ENCODE results near the gene P2RX6. TPM values are rescaled to one million over a fixed set of nuclear protein-coding genes. Genes with fewer than 3 reads are reported as not detected.

The P2RX6 gene
- total and polyA plus RNA-seq, 2 donors = 0.66 to 0.87 TPM

- no peak overlapping the region for H3K27ac ChIP-seq (ENCODE audit: low read depth in 1 of 2, low read length in 1 of 2)
- peaks cover 62 to 64% of the 10 kb centered on the region in 2 donors for H3K36me3 ChIP-seq (ENCODE audit: control insufficient read depth in 2 of 2, insufficient read depth in 2 of 2, low read length in 1 of 2)
- DNase-seq (ENCODE audit: low read depth in 6 of 9, low spot score in 9 of 9) = no peak
- no peaks in the 10 kb centered on the region for H3K27me3 ChIP-seq (ENCODE audit: control insufficient read depth in 2 of 2, insufficient read depth in 1 of 2, low read length in 1 of 2)
- H3K4me3 ChIP-seq (ENCODE audit: low read length in 2 of 2) = no peak overlapping the region
- WGBS = 96% methylated on average over 13 of the region's 13 CpGs
- peaks cover 10 to 18% of the 10 kb centered on the region in 2 donors for H3K4me1 ChIP-seq (ENCODE audit: control insufficient read depth in 2 of 2, insufficient read depth in 2 of 2, low read length in 2 of 2)
- H3K9me3 ChIP-seq (ENCODE audit: control insufficient read depth in 2 of 2, insufficient read depth in 1 of 2, low read length in 1 of 2) = peaks cover 0 to 5% of the 10 kb centered on the region in 2 donors
Measured at GRCh38 chr22:20997536-20998257, 17.3 kb upstream of the P2RX6 start.

- H3K27me3 ChIP-seq (ENCODE audit: control insufficient read depth in 2 of 2, insufficient read depth in 1 of 2, low read length in 1 of 2) = no peaks in the 10 kb centered on the region
- WGBS = 89% methylated on average over 7 of the region's 7 CpGs
- no peak for DNase-seq (ENCODE audit: low read depth in 6 of 9, low spot score in 9 of 9)
- no peak overlapping the region for H3K4me3 ChIP-seq (ENCODE audit: low read length in 2 of 2)
- peaks cover 17 to 24% of the 10 kb centered on the region in 2 donors for H3K4me1 ChIP-seq (ENCODE audit: control insufficient read depth in 2 of 2, insufficient read depth in 2 of 2, low read length in 2 of 2)
- peaks cover 0 to 5% of the 10 kb centered on the region in 2 donors for H3K9me3 ChIP-seq (ENCODE audit: control insufficient read depth in 2 of 2, insufficient read depth in 1 of 2, low read length in 1 of 2)
- H3K27ac ChIP-seq (ENCODE audit: low read depth in 1 of 2, low read length in 1 of 2) = no peak overlapping the region
- peaks cover 56 to 58% of the 10 kb centered on the region in 2 donors for H3K36me3 ChIP-seq (ENCODE audit: control insufficient read depth in 2 of 2, insufficient read depth in 2 of 2, low read length in 1 of 2)
Measured at GRCh38 chr22:20998411-20999336, 16.3 kb upstream of the P2RX6 start.

DNA sequence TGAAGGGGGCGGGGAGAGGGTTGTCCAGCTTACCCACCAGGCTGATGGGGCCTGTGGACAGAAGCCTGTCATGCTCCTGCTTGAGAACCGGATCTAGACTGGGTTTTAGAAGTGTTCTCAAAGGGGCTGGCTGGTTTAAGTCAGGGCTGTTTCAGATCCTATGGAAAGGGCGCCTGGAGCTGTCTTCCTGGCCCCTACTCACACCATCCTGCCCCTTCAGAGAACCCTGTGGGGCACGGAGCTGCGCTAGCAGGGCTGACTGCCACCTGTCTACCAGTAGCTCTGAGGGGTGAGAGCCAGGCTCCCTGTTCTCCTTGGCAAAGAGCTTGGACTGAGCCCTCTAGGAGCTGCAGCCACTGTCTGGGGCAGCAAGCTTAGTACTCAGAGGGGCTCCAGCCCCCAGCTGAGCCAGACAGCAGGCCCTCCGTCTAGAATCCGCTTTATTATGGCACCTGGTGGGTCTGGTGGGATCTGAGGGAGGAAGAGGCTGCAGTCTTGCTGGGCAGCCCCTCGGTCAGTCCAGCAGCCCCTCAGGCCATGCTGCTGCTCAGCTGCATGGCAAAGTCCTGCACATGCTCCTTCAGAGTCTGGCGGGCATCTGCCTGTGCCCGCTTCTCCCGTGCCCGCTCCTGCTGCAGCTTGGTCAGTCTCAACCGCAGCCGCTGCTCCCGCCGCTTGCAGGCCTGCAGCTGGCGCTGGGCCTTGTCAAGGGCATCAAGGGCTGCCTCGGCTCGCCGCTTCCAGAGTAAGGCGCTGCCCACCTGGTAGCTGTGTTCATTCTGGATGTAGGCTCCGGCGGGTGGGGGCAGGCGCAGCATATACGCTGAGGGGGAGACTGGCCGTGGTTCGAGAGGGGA lies 15.4 kb upstream of the P2RX6 start:
- Histone ChIP-seq H3K4me1 (ENCODE audit: control insufficient read depth in 2 of 2, insufficient read depth in 2 of 2, low read length in 2 of 2) (peaks cover 17 to 24% of the 10 kb centered on the region in 2 donors), H3K9me3 (ENCODE audit: control insufficient read depth in 2 of 2, insufficient read depth in 1 of 2, low read length in 1 of 2) (peaks cover 0 to 5% of the 10 kb centered on the region in 2 donors), H3K4me3 (ENCODE audit: low read length in 2 of 2) (no peak overlapping the region), H3K36me3 (ENCODE audit: control insufficient read depth in 2 of 2, insufficient read depth in 2 of 2, low read length in 1 of 2) (peaks cover 46 to 52% of the 10 kb centered on the region in 2 donors), H3K27ac (ENCODE audit: low read depth in 1 of 2, low read length in 1 of 2) (no peak overlapping the region), H3K27me3 (ENCODE audit: control insufficient read depth in 2 of 2, insufficient read depth in 1 of 2, low read length in 1 of 2) (no peaks in the 10 kb centered on the region)
- no peak for DNase-seq (ENCODE audit: low read depth in 6 of 9, low spot score in 9 of 9)
- 97% methylated on average over 27 of the region's 27 CpGs for WGBS

DNA sequence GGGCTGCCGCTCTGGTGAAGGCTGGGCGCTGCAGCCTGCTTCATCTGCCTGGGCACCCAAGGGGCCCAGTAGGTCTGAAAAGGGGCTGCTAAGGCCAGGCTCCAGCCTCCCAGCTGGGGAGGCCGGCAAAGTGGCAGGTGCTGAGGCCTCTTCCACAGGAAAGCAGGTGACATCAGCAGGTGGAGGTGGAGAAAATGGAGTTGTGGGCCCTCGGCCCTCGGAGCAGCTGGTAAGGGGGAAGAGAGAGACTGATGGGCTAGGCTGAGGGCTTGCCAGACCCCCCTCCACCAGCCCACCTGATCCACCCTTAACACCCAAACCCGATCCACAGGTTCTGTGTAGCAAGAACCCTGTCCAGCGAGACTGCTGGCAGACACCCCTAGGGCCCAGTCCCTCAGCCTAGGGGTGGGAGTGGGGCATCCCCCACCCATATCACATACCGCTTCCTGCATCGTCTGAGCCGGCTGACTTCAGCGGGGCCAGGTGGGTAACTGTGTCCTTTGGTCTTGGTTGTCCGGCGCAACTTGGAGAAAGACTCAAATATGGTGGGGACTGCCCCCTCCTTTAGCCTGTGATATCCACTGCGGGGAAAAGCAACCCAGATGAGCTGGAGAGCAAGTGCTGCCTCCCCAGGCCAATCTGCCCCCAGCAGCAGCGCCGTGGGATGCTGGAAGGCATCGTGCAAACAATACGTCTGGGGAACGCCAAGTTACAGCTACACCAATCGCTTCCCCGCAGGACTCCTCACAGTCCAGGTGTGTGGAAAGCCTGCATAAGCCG lies 14.6 kb upstream of the P2RX6 start:
- peak overlapping the region; percentile 86 to 97 for H3K4me3 ChIP-seq (ENCODE audit: low read length in 2 of 2)
- peaks cover 0 to 5% of the 10 kb centered on the region in 2 donors for H3K9me3 ChIP-seq (ENCODE audit: control insufficient read depth in 2 of 2, insufficient read depth in 1 of 2, low read length in 1 of 2)
- H3K27ac ChIP-seq (ENCODE audit: low read depth in 1 of 2, low read length in 1 of 2) = no peak overlapping the region
- no peaks in the 10 kb centered on the region for H3K27me3 ChIP-seq (ENCODE audit: control insufficient read depth in 2 of 2, insufficient read depth in 1 of 2, low read length in 1 of 2)
- H3K4me1 ChIP-seq (ENCODE audit: control insufficient read depth in 2 of 2, insufficient read depth in 2 of 2, low read length in 2 of 2) = peaks cover 17 to 24% of the 10 kb centered on the region in 2 donors
- 80% methylated on average over 22 of the region's 22 CpGs for WGBS
- DNase-seq (ENCODE audit: low read depth in 6 of 9, low spot score in 9 of 9) = no peak
- peaks cover 41 to 50% of the 10 kb centered on the region in 2 donors for H3K36me3 ChIP-seq (ENCODE audit: control insufficient read depth in 2 of 2, insufficient read depth in 2 of 2, low read length in 1 of 2)

DNA sequence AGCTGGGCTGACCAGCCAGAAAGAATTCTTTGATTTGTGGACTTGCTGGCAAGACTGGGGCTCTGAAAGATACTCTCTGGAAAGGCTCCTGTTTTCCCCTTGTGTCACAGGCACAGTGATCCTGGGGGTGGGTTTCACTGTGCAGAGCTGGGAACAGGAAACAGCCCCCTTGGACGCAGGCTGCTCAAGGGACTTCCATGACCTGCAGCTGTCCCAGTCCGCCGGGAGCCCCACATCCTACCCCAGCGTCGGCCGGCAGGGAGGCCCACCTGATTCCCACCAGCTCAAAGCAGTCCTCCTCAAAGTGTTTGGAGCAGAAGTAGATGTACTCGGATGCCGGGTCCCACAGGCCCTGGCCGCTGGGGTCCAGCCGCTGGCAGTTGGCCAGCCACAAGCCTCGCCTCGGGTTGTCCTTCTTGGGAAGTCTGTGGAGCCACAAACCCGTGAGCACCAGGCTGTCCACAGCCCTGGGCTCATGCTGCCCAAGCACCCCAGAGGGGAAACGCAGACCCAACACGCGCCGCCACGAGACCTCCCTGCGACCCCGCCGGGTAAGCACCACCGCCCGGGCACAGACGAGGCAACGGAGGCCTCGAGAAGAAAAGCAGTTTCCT lies 13.9 kb upstream of the P2RX6 start:
- H3K27me3 ChIP-seq (ENCODE audit: control insufficient read depth in 2 of 2, insufficient read depth in 1 of 2, low read length in 1 of 2) = no peaks in the 10 kb centered on the region

DNA sequence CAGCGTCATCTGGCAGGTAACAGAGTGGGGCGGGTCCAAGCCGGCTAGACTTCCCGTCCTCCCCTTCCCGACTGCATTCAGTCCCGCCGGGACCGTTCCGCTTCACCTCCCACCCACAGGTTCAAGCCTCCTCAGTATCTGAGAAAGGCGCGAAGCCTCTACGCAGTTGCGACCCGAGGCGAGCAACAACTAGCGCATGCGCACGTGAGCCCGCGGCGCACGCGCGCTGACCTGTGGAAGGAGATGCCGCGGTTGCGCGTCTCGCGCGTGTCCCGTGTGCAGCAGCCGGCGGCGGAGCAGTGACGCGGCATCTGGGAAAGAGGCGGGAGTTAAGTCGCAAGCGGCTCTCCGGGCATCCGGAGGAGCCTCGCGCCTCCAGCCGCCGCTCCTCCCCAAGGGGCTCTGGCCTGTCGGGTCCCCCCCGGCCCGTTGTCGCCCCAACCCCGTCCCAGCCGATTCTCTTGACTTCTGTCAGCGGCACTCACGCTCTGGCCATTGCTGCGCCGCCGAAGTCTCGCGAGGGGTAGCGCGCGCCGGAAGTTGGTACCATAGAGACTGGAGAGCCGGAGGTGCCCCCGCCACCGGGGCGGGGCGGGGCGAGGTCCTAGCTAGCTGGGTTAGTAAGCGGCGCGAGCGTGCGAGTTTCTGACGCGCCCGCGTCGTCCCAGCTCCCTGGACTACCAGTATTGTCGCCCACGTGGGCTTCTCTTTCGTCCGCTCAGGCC lies 13.2 kb upstream of the P2RX6 start, which contains the start of gene THAP7:
Gene THAP7 (minus strand): TSS at position 518 of the 725 bp plus-strand sequence. CDS start 207 bp downstream, at position 311.
- peak within 1 kb of the TSS; percentile 86 to 97 for H3K4me3 ChIP-seq (ENCODE audit: low read length in 2 of 2)
- peaks cover 29 to 40% of the 10 kb centered on the region in 2 donors for H3K36me3 ChIP-seq (ENCODE audit: control insufficient read depth in 2 of 2, insufficient read depth in 2 of 2, low read length in 1 of 2)
- under 1% methylated on average over 83 of the region's 83 CpGs for WGBS
- H3K27ac ChIP-seq (ENCODE audit: low read depth in 1 of 2, low read length in 1 of 2) = peak within 1 kb of the TSS; percentile 94 to 100
- H3K4me1 ChIP-seq (ENCODE audit: control insufficient read depth in 2 of 2, insufficient read depth in 2 of 2, low read length in 2 of 2) = peaks cover 17 to 24% of the 10 kb centered on the region in 2 donors
- no peaks in the 10 kb centered on the region for H3K27me3 ChIP-seq (ENCODE audit: control insufficient read depth in 2 of 2, insufficient read depth in 1 of 2, low read length in 1 of 2)
- DNase-seq (ENCODE audit: low read depth in 6 of 9, low spot score in 9 of 9) = peak; percentile 91 to 98 (median 95)
- peaks cover 0 to 5% of the 10 kb centered on the region in 2 donors for H3K9me3 ChIP-seq (ENCODE audit: control insufficient read depth in 2 of 2, insufficient read depth in 1 of 2, low read length in 1 of 2)

More for the DNA sequence above, 13.9 kb upstream of the P2RX6 start:
- peaks cover 17 to 24% of the 10 kb centered on the region in 2 donors for H3K4me1 ChIP-seq (ENCODE audit: control insufficient read depth in 2 of 2, insufficient read depth in 2 of 2, low read length in 2 of 2)
- peaks cover 34 to 46% of the 10 kb centered on the region in 2 donors for H3K36me3 ChIP-seq (ENCODE audit: control insufficient read depth in 2 of 2, insufficient read depth in 2 of 2, low read length in 1 of 2)
- DNase-seq (ENCODE audit: low read depth in 6 of 9, low spot score in 9 of 9) = no peak
- H3K27ac ChIP-seq (ENCODE audit: low read depth in 1 of 2, low read length in 1 of 2) = peak overlapping the region; percentile 94 to 100
- H3K9me3 ChIP-seq (ENCODE audit: control insufficient read depth in 2 of 2, insufficient read depth in 1 of 2, low read length in 1 of 2) = peaks cover 0 to 5% of the 10 kb centered on the region in 2 donors
- WGBS = 4% methylated on average over 26 of the region's 26 CpGs
- peak overlapping the region; percentile 86 to 97 for H3K4me3 ChIP-seq (ENCODE audit: low read length in 2 of 2)

GRCh38 chr22:21003782-21004181 lies 11.2 kb upstream of the P2RX6 start:
- no peak for DNase-seq (ENCODE audit: low read depth in 6 of 9, low spot score in 9 of 9)

More at GRCh38 chr22:21003782-21004181, 11.2 kb upstream of the P2RX6 start:
- peaks cover 0 to 5% of the 10 kb centered on the region in 2 donors for H3K9me3 ChIP-seq (ENCODE audit: control insufficient read depth in 2 of 2, insufficient read depth in 1 of 2, low read length in 1 of 2)
- H3K27me3 ChIP-seq (ENCODE audit: control insufficient read depth in 2 of 2, insufficient read depth in 1 of 2, low read length in 1 of 2) = no peaks in the 10 kb centered on the region
- H3K36me3 ChIP-seq (ENCODE audit: control insufficient read depth in 2 of 2, insufficient read depth in 2 of 2, low read length in 1 of 2) = peaks cover 12 to 22% of the 10 kb centered on the region in 2 donors
- peaks cover 17 to 24% of the 10 kb centered on the region in 2 donors for H3K4me1 ChIP-seq (ENCODE audit: control insufficient read depth in 2 of 2, insufficient read depth in 2 of 2, low read length in 2 of 2)
- WGBS = 97% methylated on average over 4 of the region's 4 CpGs
- no peak overlapping the region for H3K4me3 ChIP-seq (ENCODE audit: low read length in 2 of 2)
- no peak overlapping the region for H3K27ac ChIP-seq (ENCODE audit: low read depth in 1 of 2, low read length in 1 of 2)
